BJ (cell line): ENCODE results near the gene TRIM67. TPM values are rescaled to one million over a fixed set of nuclear protein-coding genes. Genes with fewer than 3 reads are reported as not detected.

Experiments used
- CTCF ChIA-PET: fragments of 350-600 bp; formaldehyde crosslinking; extraction: SDS; loops from one replicate; lab custom pipeline; 2021; ENCODE audit warnings: antibody characterized with exemption, inconsistent platforms; lab: Yijun Ruan, JAX
- POLR2A ChIA-PET: fragments of 300-600 bp; sonication (Branson Sonifier 250); formaldehyde crosslinking; extraction: SDS; loops from one replicate; lab custom pipeline; 2021; ENCODE audit warnings: antibody characterized with exemption; lab: Charles Lee
- DNase-seq: peaks from one replicate; pipeline ENCODE4 v3.0.0-alpha.2; 2011; ENCODE audit warnings: low read depth
- H3K27me3 ChIP-seq: 2 replicates; pipeline ENCODE4 v1.6.0; 2011; ENCODE audit warnings: low read length; ENCODE audit not compliant: control insufficient read depth, insufficient read depth
- H3K36me3 ChIP-seq: 2 replicates; pipeline ENCODE4 v1.5.1; 2011; ENCODE audit warnings: low read length; ENCODE audit not compliant: control insufficient read depth, insufficient read depth
- H3K4me3 ChIP-seq: 2 replicates; pipeline ENCODE4 v1.5.1; 2011; ENCODE audit warnings: low read depth, mild to moderate bottlenecking, control low read depth, low read length
- CTCF ChIP-seq: IDR thresholded peaks from 2 replicates; pipeline ENCODE4 v1.5.1; 2011; ENCODE audit warnings: low read depth, mild to moderate bottlenecking, control low read depth, inconsistent platforms, low read length, moderate library complexity; ENCODE audit not compliant: insufficient read depth
- polyA plus RNA-seq: library from polyadenylated mRNA; depleted of rRNA; stranded (reverse); fragments of >200 nt; gene quantifications from 2 replicates; pipeline ENCODE4 v1.2.3, GENCODE V29; 2011

The TRIM67 gene
- polyA plus RNA-seq, 1 experiment: 0.02 TPM

- peaks cover 10% of the 10 kb centered on the region for H3K27me3 ChIP-seq
- TF ChIP-seq CTCF: no peak
- no peak for DNase-seq
- ChIA-PET CTCF (interaction anchor here (0.5 to 1.0 kb wide), 2 partner anchors 10 to 15 kb away, joined by 3 to 4 read pairs; no protein-coding TSS in a partner anchor), POLR2A (no interaction called here)
- no peaks in the 10 kb centered on the region for H3K36me3 ChIP-seq
- H3K4me3 ChIP-seq: no peak overlapping the region
Measured at GRCh38 chr1:231184891-231185290, 23.0 kb downstream of the TRIM67 start.

GRCh38 chr1:231185391-231185790 is 23.5 kb downstream of the TRIM67 start:
- CTCF ChIA-PET: interaction anchor here (1.0 kb wide), 1 partner anchor 10 kb away, joined by 4 read pairs; no protein-coding TSS in a partner anchor
- POLR2A ChIA-PET: no interaction called here
- peaks cover 10% of the 10 kb centered on the region for H3K27me3 ChIP-seq
- no peaks in the 10 kb centered on the region for H3K36me3 ChIP-seq
- no peak for DNase-seq
- no peak overlapping the region for H3K4me3 ChIP-seq
- TF ChIP-seq CTCF: no peak

- DNase-seq: no peak
- POLR2A ChIA-PET: no interaction called here
- CTCF ChIA-PET: no interaction called here
- Histone ChIP-seq H3K27me3 (peaks cover 10% of the 10 kb centered on the region), H3K36me3 (no peaks in the 10 kb centered on the region), H3K4me3 (no peak overlapping the region)
- no peak for TF ChIP-seq CTCF
Measured at GRCh38 chr1:231186356-231187115, 24.7 kb downstream of the TRIM67 start.

GRCh38 chr1:231187571-231187970 is 25.7 kb downstream of the TRIM67 start:
- Histone ChIP-seq H3K27me3 (peaks cover 10% of the 10 kb centered on the region), H3K36me3 (no peaks in the 10 kb centered on the region), H3K4me3 (no peak overlapping the region)
- DNase-seq: no peak
- POLR2A ChIA-PET: no interaction called here
- no peak for TF ChIP-seq CTCF
- CTCF ChIA-PET: interaction anchor here (1.1 kb wide), 1 partner anchor 9 kb away, joined by 3 read pairs; no protein-coding TSS in a partner anchor

GRCh38 chr1:231188072-231188471 is 26.2 kb downstream of the TRIM67 start:
- TF ChIP-seq CTCF: no peak
- H3K36me3 ChIP-seq: no peaks in the 10 kb centered on the region
- CTCF ChIA-PET: interaction anchor here (1.1 kb wide), 1 partner anchor 8 kb away, joined by 3 read pairs; no protein-coding TSS in a partner anchor
- H3K27me3 ChIP-seq: peaks cover 10% of the 10 kb centered on the region
- POLR2A ChIA-PET: no interaction called here
- DNase-seq: no peak
- no peak overlapping the region for H3K4me3 ChIP-seq
